Fibroblast of pulmonary artery (primary cell): ENCODE results near the gene MMRN2.
"Not testable (repeated sequence)": the region's sequence is repeated elsewhere in the genome, so short reads cannot be mapped to it uniquely, and the experiment has no call there.

Experiments used
- DNase-seq: peaks from one replicate; pipeline ENCODE4 v3.0.0-alpha.2; 2010; ENCODE audit warnings: low read depth
- H3K4me3 ChIP-seq: replicated peaks from 2 replicates; pipeline ENCODE4 v1.5.1; 2011; ENCODE audit warnings: low read depth, mild to moderate bottlenecking, control low read depth, low read length, moderate library complexity
- TF ChIP-seq, protein P1 (sequence below): IDR thresholded peaks from 2 replicates; pipeline ENCODE4 v1.5.1; 2011; ENCODE audit warnings: mild to moderate bottlenecking, control low read depth, low read length, inconsistent platforms; ENCODE audit errors: missing control alignments

MMRN2 gene

DNA sequence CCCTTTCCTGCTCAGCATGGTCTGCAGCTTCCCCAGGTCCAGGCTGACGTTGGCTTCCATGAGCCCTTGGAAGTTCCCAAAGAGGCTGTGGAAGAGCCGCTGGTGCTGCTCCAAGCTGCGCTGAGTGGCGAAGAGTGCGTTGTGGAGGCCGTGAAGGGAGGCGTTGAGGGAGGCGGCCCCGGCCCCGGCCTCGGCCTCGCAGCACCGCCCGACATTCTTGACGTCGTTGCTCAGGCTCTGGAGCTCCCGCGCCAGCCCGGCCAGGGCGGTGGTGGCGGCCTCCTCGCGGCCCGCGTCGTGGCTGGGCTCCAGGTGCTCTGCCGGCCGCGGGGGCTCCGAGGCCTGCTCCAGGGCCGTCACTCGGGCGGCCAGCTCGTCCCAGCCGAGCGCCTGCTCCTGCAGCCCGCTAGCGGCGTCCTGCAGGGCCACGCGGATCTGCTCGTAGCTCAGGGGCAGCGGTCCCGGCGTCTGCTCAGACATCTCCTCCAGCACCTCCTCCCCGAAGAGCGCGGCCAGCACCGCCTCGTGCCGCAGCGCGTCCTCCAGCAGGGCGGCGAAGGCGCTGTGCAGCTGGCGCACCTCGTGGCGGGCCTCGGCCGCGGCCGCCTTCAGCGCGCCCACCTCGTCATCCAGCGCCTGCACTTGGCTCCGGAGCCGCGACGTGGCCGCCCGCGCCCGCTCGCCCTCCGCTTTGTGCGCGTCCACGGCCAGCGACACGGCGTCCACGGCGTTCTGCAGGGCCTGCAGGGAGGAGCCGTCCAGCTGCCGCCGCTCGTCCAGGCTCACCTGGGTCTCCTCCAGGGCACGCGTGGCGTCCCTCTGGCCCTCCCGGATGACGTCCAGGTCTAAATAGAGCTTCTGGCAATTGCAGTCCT lies 14.7 kb downstream of the MMRN2 start:
- H3K4me3 ChIP-seq, result no peak overlapping the region
- no peak for DNase-seq
- TF ChIP-seq, protein P1, sequence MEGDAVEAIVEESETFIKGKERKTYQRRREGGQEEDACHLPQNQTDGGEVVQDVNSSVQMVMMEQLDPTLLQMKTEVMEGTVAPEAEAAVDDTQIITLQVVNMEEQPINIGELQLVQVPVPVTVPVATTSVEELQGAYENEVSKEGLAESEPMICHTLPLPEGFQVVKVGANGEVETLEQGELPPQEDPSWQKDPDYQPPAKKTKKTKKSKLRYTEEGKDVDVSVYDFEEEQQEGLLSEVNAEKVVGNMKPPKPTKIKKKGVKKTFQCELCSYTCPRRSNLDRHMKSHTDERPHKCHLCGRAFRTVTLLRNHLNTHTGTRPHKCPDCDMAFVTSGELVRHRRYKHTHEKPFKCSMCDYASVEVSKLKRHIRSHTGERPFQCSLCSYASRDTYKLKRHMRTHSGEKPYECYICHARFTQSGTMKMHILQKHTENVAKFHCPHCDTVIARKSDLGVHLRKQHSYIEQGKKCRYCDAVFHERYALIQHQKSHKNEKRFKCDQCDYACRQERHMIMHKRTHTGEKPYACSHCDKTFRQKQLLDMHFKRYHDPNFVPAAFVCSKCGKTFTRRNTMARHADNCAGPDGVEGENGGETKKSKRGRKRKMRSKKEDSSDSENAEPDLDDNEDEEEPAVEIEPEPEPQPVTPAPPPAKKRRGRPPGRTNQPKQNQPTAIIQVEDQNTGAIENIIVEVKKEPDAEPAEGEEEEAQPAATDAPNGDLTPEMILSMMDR, result no peak

DNA sequence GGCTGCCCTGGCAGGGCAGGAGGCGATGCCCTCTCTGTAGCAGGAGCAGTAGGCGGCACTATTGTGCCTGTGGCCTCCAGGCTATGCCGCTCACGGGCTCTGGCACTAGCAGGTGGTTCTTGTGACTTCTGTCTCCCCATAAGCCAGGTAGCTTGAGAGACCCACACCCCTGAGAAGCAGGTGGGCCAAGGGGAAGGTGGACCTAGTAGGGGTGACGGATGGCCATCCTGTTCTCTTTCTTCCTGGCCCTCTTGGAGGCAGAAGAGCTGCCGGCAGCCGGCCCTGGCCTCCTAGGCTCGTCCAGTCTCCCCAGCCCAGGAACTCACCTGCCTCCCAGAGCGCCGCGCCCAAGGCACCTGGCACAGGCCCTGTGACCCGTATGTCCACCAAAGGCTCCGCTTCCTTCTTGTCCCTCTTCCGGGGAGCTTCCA lies 15.4 kb downstream of the MMRN2 start:
- H3K4me3 ChIP-seq, result no peak overlapping the region
- TF ChIP-seq, protein P1, result no peak
- DNase-seq, result no peak

DNA sequence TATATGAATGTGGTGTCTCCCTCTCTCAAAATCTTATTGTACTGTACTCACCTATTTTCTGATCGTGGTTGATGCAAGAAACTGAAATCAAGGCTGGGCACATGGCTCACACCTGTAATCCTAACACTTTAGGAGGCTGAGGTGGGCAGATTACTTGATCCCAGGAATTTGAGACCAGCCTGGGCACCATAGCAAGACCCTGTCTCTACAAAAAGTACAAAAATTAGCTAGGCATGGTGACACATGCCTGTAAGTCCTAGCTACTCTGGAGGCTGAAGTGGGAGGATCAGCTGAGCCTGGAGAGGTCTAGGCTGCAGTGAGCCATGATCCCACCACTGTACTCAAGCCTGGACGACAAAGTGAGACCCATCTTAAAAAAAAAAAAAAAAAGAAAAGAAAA lies 16.0 kb downstream of the MMRN2 start:
- no peak for DNase-seq
- TF ChIP-seq, protein P1, result no peak
- no peak overlapping the region for H3K4me3 ChIP-seq

DNA sequence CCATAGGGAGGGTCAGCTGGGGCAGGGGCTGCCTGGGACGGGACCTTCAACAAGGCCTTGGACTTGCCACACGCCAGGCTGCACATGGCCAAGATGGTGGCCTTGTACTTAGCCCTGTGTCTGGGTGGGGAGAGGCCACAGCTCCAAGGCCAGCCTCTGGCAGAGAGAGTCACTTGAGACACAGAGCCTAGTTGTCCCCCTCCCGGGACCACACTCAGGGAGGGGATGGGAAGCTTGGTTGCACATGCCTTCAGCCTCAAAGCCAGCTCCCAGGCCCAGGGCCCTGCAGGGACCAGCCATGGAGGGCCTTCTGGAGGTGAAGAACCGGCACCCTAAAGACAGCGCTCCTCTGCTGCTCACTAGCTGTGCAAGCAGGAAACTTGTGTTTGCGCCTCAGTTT lies 16.7 kb downstream of the MMRN2 start:
- H3K4me3 ChIP-seq, result no peak overlapping the region
- TF ChIP-seq, protein P1, result no peak
- DNase-seq, result no peak

DNA sequence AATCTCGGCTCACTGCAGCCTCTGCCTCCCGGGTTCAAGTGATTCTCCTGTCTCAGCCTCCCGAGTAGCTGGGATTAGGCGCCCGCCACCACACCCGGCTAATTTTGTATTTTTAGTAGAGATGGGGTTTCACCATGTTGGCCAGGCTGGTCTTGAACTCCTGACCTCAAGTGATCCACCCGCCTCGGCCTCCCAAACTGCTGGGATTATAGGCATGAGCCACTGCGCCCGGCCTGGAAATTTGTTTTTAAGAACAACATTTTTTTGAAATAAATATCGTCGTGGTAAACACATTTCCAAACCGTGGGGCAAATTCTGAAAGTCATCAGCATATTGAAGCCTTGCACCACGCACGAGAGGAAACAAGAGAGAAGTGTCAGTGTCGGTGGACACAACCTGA lies 17.3 kb downstream of the MMRN2 start:
- not testable (repeated sequence) for H3K4me3 ChIP-seq, DNase-seq

DNA sequence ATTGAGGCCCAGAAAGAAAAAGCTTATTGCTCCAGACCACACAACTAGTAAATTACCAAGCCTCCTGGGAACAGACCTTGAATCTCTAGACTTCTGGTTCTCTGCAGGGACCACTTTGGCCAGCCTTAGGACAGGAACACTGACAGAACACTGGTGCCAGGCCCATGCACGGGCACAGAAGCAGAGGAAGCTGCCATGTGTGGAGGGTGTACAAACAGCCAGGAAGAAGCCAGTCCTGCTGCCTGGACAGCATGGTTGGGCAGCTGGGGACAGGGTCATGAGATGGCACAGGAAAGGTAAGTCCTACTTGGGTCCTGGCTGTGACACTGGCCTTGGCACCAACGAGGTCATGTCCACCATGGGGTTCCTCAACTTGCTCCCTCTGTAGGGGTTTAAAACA lies 19.2 kb downstream of the MMRN2 start:
- DNase-seq, result no peak
- no peak overlapping the region for H3K4me3 ChIP-seq
- TF ChIP-seq, protein P1, result no peak

DNA sequence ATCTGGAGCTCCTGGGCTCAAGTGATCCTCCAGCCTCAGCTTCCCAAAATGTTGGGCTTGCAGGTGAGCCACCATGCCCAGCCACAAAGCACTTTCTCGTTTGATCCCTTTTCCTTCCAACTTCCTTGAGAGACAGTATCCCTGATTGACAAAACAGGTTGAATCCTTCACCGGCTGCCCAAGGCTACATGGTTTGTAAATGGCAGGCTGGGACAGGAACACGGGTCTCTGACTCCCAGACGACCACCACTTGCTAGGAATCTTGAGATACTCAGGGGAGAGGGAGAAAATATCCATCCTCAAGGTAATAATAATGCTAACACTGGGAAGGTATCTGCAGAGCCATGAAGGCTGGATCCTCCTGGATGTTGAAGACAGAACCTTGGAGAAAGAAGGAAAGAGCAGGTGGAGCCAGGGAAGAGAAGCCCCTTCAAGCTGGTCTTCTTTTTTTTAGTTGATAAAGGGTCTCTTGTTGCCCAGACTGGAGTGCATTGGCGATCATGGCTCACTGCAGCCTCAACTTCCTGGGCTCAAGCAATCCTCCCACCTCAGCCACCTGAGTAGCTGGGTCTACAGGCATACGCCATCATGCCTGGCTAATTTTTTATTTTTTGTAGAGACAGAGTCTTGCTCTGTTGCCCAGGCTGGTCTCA lies 19.8 kb downstream of the MMRN2 start:
- H3K4me3 ChIP-seq, result no peak overlapping the region
- no peak for DNase-seq
- TF ChIP-seq, protein P1, result no peak
